GM06990 (cell line): ENCODE results near the gene ARL6IP5.

Experiments used
- DNase-seq: peaks from one replicate; pipeline ENCODE4 v3.0.0-alpha.2; 2011; ENCODE audit not compliant: insufficient read length; ENCODE audit errors: extremely low read depth
- H3K27me3 ChIP-seq: replicated peaks from 2 replicates; pipeline ENCODE4 v1.6.0; 2011; ENCODE audit warnings: low read length; ENCODE audit not compliant: control insufficient read depth, insufficient read depth
- H3K36me3 ChIP-seq: 2 replicates; pipeline ENCODE4 v1.5.1; 2011; ENCODE audit warnings: low read length; ENCODE audit not compliant: control insufficient read depth, insufficient read depth
- H3K4me3 ChIP-seq: replicated peaks from 2 replicates; pipeline ENCODE4 v1.5.1; 2011; ENCODE audit warnings: low read depth, mild to moderate bottlenecking, control low read depth, low read length
- CTCF ChIP-seq: IDR thresholded peaks from 2 replicates; pipeline ENCODE4 v1.5.1; 2011; ENCODE audit warnings: low read length, control low read depth, mild to moderate bottlenecking, inconsistent platforms; ENCODE audit not compliant: insufficient read depth, poor library complexity, severe bottlenecking

Gene ARL6IP5

GRCh38 chr3:69058180-69058946, 26.4 kb upstream of the ARL6IP5 start:
- TF ChIP-seq CTCF = no peak
- H3K4me3 ChIP-seq = no peak overlapping the region
- DNase-seq = no peak
- H3K27me3 ChIP-seq = no peaks in the 10 kb centered on the region
- peaks cover 4% of the 10 kb centered on the region for H3K36me3 ChIP-seq

GRCh38 chr3:69058947-69059224, 25.9 kb upstream of the ARL6IP5 start:
- Histone ChIP-seq H3K27me3 (no peaks in the 10 kb centered on the region), H3K4me3 (no peak overlapping the region), H3K36me3 (peaks cover 4% of the 10 kb centered on the region)
- DNase-seq = no peak
- TF ChIP-seq CTCF = no peak

GRCh38 chr3:69059688-69060087, 25.0 kb upstream of the ARL6IP5 start:
- DNase-seq = no peak
- TF ChIP-seq CTCF = no peak
- H3K27me3 ChIP-seq = no peaks in the 10 kb centered on the region
- peaks cover 4% of the 10 kb centered on the region for H3K36me3 ChIP-seq
- H3K4me3 ChIP-seq = no peak overlapping the region

GRCh38 chr3:69063636-69064035, 21.1 kb upstream of the ARL6IP5 start:
- TF ChIP-seq CTCF = no peak
- DNase-seq = no peak
- no peaks in the 10 kb centered on the region for H3K27me3 ChIP-seq
- H3K36me3 ChIP-seq = peaks cover 6% of the 10 kb centered on the region
- no peak overlapping the region for H3K4me3 ChIP-seq

GRCh38 chr3:69065318-69065964, 19.3 kb upstream of the ARL6IP5 start:
- Histone ChIP-seq H3K4me3 (no peak overlapping the region), H3K36me3 (peaks cover 6% of the 10 kb centered on the region), H3K27me3 (no peaks in the 10 kb centered on the region)
- no peak for TF ChIP-seq CTCF
- no peak for DNase-seq
